Activated CD8-positive, alpha-beta T cell treated with anti-CD3 and anti-CD28 coated beads for 36 hours (primary cell): ENCODE data around the gene CNGA3. TPM values are rescaled to one million over a fixed set of nuclear protein-coding genes. Genes with fewer than 3 reads are reported as not detected.

Source experiments
- ATAC-seq: fragments of 200-7000 bp; cut with Tn5 transposase; one replicate; pipeline ENCODE4 v1.10.0; 2021; ENCODE audit warnings: mild to moderate bottlenecking, moderate library complexity
- CTCF ChIA-PET: fragments of 350-600 bp; sonication (Branson Sonifier 250); formaldehyde crosslinking; loops from one replicate; lab custom pipeline; 2021; ENCODE audit warnings: antibody characterized with exemption; lab: Charles Lee
- POLR2A ChIA-PET: fragments of 350-600 bp; sonication (Branson Sonifier 250); formaldehyde crosslinking; loops from one replicate; lab custom pipeline; 2021; ENCODE audit warnings: antibody characterized with exemption; lab: Charles Lee
- DNase-seq: peaks from one replicate; pipeline ENCODE4 v3.0.0-alpha.2; 2020
- H3K27ac Mint-ChIP-seq: one replicate; pipeline ENCODE4 v1.8.0; 2021; ENCODE audit warnings: mild to moderate bottlenecking, mixed read lengths
- H3K27me3 Mint-ChIP-seq: one replicate; pipeline ENCODE4 v1.8.0; 2021; ENCODE audit warnings: mixed read lengths
- H3K36me3 Mint-ChIP-seq: one replicate; pipeline ENCODE4 v1.8.0; 2021; ENCODE audit warnings: low read depth, mixed read lengths
- H3K4me1 Mint-ChIP-seq: one replicate; pipeline ENCODE4 v1.8.0; 2021; ENCODE audit warnings: low read depth, mixed read lengths
- H3K4me3 Mint-ChIP-seq: one replicate; pipeline ENCODE4 v1.8.0; 2021; ENCODE audit warnings: mild to moderate bottlenecking, moderate library complexity, mixed read lengths
- H3K9me3 Mint-ChIP-seq: one replicate; pipeline ENCODE4 v1.8.0; 2021; ENCODE audit warnings: mixed read lengths
- intact Hi-C: fragments of 100-400 bp; cut with micrococcal nuclease; formaldehyde crosslinking; loops from one replicate; pipeline ENCODE4 v1.10.0; 2022
- total RNA-seq, 2 experiments: library from RNA; stranded (reverse); gene quantifications; one replicate each; pipeline ENCODE4 v1.2.3, GENCODE V29; 2021
- TF ChIP-seq, protein P1 (sequence below): fragments of 200-600 bp; IDR thresholded peaks from one replicate; pipeline ENCODE4 v1.8.0; 2022; ENCODE audit warnings: antibody characterized with exemption, mild to moderate bottlenecking

Gene CNGA3
- total RNA-seq, 2 experiments from 2014 or later = not detected

GRCh38 chr2:98382086-98382485 is 35.8 kb downstream of the CNGA3 start:
- DNase-seq = no peak
- TF ChIP-seq, protein P1, sequence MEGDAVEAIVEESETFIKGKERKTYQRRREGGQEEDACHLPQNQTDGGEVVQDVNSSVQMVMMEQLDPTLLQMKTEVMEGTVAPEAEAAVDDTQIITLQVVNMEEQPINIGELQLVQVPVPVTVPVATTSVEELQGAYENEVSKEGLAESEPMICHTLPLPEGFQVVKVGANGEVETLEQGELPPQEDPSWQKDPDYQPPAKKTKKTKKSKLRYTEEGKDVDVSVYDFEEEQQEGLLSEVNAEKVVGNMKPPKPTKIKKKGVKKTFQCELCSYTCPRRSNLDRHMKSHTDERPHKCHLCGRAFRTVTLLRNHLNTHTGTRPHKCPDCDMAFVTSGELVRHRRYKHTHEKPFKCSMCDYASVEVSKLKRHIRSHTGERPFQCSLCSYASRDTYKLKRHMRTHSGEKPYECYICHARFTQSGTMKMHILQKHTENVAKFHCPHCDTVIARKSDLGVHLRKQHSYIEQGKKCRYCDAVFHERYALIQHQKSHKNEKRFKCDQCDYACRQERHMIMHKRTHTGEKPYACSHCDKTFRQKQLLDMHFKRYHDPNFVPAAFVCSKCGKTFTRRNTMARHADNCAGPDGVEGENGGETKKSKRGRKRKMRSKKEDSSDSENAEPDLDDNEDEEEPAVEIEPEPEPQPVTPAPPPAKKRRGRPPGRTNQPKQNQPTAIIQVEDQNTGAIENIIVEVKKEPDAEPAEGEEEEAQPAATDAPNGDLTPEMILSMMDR = no peak
- Mint-ChIP-seq H3K9me3 (no peaks in the 10 kb centered on the region), H3K27ac (no peak overlapping the region), H3K4me1 (no peaks in the 10 kb centered on the region), H3K36me3 (no peaks in the 10 kb centered on the region), H3K27me3 (peaks cover 4% of the 10 kb centered on the region), H3K4me3 (no peak overlapping the region)
- no peak for ATAC-seq
- intact Hi-C loops = no loop called here
- POLR2A ChIA-PET = no interaction called here
- CTCF ChIA-PET = no interaction called here

GRCh38 chr2:98382739-98383138 is 36.5 kb downstream of the CNGA3 start:
- Mint-ChIP-seq H3K27me3 (peaks cover 4% of the 10 kb centered on the region), H3K9me3 (no peaks in the 10 kb centered on the region), H3K4me3 (no peak overlapping the region), H3K4me1 (no peaks in the 10 kb centered on the region), H3K27ac (no peak overlapping the region), H3K36me3 (no peaks in the 10 kb centered on the region)
- ATAC-seq (no peak), DNase-seq (no peak)
- TF ChIP-seq, protein P1 = no peak
- POLR2A ChIA-PET = no interaction called here
- intact Hi-C loops = no loop called here
- CTCF ChIA-PET = no interaction called here

- intact Hi-C loops = no loop called here
- Mint-ChIP-seq H3K4me1 (no peaks in the 10 kb centered on the region), H3K27me3 (peaks cover 4% of the 10 kb centered on the region), H3K4me3 (no peak overlapping the region), H3K9me3 (no peaks in the 10 kb centered on the region), H3K27ac (no peak overlapping the region), H3K36me3 (no peaks in the 10 kb centered on the region)
- TF ChIP-seq, protein P1 = no peak
- DNase-seq = no peak
- ChIA-PET POLR2A (no interaction called here), CTCF (no interaction called here)
- ATAC-seq = no peak
These were observed 36.9 kb downstream of the CNGA3 start for GRCh38 chr2:98383166-98383565.

- Mint-ChIP-seq H3K4me1 (no peaks in the 10 kb centered on the region), H3K9me3 (no peaks in the 10 kb centered on the region), H3K27me3 (peaks cover 4% of the 10 kb centered on the region), H3K4me3 (no peak overlapping the region), H3K27ac (no peak overlapping the region), H3K36me3 (no peaks in the 10 kb centered on the region)
- ATAC-seq (peak; percentile 84), DNase-seq (peak; percentile 85)
- ChIA-PET CTCF (interaction anchor here (0.6 to 2.2 kb wide), 35 partner anchors 8 to 795 kb away, joined by 3 to 20 read pairs (median 4); partner anchors contain the start of genes COA5 and UNC50), POLR2A (no interaction called here)
- intact Hi-C loops = loop anchor here (5.0 kb wide), 1 partner anchor 578 kb away; no protein-coding TSS in a partner anchor
- TF ChIP-seq, protein P1 = peak; percentile 96
These were observed 38.9 kb downstream of the CNGA3 start for GRCh38 chr2:98385050-98385699.

- Mint-ChIP-seq H3K27ac (no peak overlapping the region), H3K9me3 (no peaks in the 10 kb centered on the region), H3K36me3 (no peaks in the 10 kb centered on the region), H3K27me3 (peaks cover 4% of the 10 kb centered on the region), H3K4me3 (no peak overlapping the region), H3K4me1 (no peaks in the 10 kb centered on the region)
- intact Hi-C loops = loop anchor here (5.0 kb wide), 1 partner anchor 580 kb away; no protein-coding TSS in a partner anchor
- TF ChIP-seq, protein P1 = no peak
- CTCF ChIA-PET = interaction anchor here (1.4 kb wide), 1 partner anchor 581 kb away, joined by 3 read pairs; no protein-coding TSS in a partner anchor
- DNase-seq = no peak
- no peak for ATAC-seq
- POLR2A ChIA-PET = no interaction called here
These were observed 41.2 kb downstream of the CNGA3 start for GRCh38 chr2:98387478-98387877.
